Hepatocyte (in vitro differentiated cells): ENCODE measurements around the gene NME3. TPM values are rescaled to one million over a fixed set of nuclear protein-coding genes. Genes with fewer than 3 reads are reported as not detected.

Source experiments
- DNase-seq: peaks from one replicate; pipeline ENCODE4 v3.0.0-alpha.2; 2016; ENCODE audit warnings: low spot score
- H2AFZ ChIP-seq: fragments of 200-600 bp; sonication (generic); 2 replicates; pipeline ENCODE4 v1.6.0; 2016; ENCODE audit warnings: antibody characterized with exemption, mild to moderate bottlenecking
- H3K27ac ChIP-seq: fragments of 200-600 bp; sonication (generic); 2 replicates; pipeline ENCODE4 v1.5.1; 2016; ENCODE audit warnings: mild to moderate bottlenecking
- H3K27me3 ChIP-seq: fragments of 200-600 bp; sonication (generic); 2 replicates; pipeline ENCODE4 v1.6.1; 2016
- H3K36me3 ChIP-seq: fragments of 200-600 bp; sonication (generic); replicated peaks from 2 replicates; pipeline ENCODE4 v1.5.1; 2016; ENCODE audit warnings: low read depth; ENCODE audit not compliant: insufficient read depth
- H3K4me1 ChIP-seq: fragments of 200-600 bp; sonication (generic); 2 replicates; pipeline ENCODE4 v1.5.1; 2016; ENCODE audit warnings: mild to moderate bottlenecking, moderate library complexity; ENCODE audit not compliant: insufficient read depth
- H3K4me2 ChIP-seq: fragments of 200-600 bp; sonication (generic); 2 replicates; pipeline ENCODE4 v1.6.0; 2016
- H3K4me3 ChIP-seq: fragments of 200-600 bp; sonication (generic); 2 replicates; pipeline ENCODE4 v1.5.1; 2016; ENCODE audit warnings: mild to moderate bottlenecking
- H3K79me2 ChIP-seq: fragments of 200-600 bp; sonication (generic); 2 replicates; pipeline ENCODE4 v1.6.0; 2017; ENCODE audit warnings: mild to moderate bottlenecking
- H3K9me2 ChIP-seq: fragments of 200-600 bp; sonication (generic); replicated peaks from 2 replicates; pipeline ENCODE4 v1.6.0; 2017; ENCODE audit warnings: mild to moderate bottlenecking; ENCODE audit not compliant: insufficient read depth
- H3K9me3 ChIP-seq: fragments of 200-600 bp; sonication (generic); 2 replicates; pipeline ENCODE4 v1.5.1; 2016; ENCODE audit warnings: low read depth, mild to moderate bottlenecking
- H4K20me1 ChIP-seq: fragments of 200-600 bp; sonication (generic); 2 replicates; pipeline ENCODE4 v1.6.0; 2016; ENCODE audit warnings: mild to moderate bottlenecking; ENCODE audit not compliant: insufficient read depth, poor library complexity, severe bottlenecking
- CTCF ChIP-seq: fragments of 200-600 bp; sonication (generic); IDR thresholded peaks from 2 replicates; pipeline ENCODE4 v1.5.1; 2016; ENCODE audit warnings: antibody characterized with exemption, mild to moderate bottlenecking; ENCODE audit not compliant: poor library complexity
- EZH2 ChIP-seq: fragments of 200-600 bp; sonication (generic); IDR thresholded peaks from 2 replicates; pipeline ENCODE4 v1.6.1; 2016; ENCODE audit warnings: antibody characterized with exemption, mild to moderate bottlenecking, borderline replicate concordance
- EZH2phosphoT487 ChIP-seq: fragments of 200-600 bp; sonication (generic); IDR thresholded peaks from one replicate; pipeline ENCODE4 v1.6.1; 2018; ENCODE audit warnings: antibody characterized with exemption, mild to moderate bottlenecking, low read depth, moderate library complexity; ENCODE audit not compliant: unreplicated experiment, severe bottlenecking
- WGBS: methylation state at CpG from one replicate; pipeline ENCODE4 v1.1.6; 2016; ENCODE audit warnings: low lambda C conversion rate; ENCODE audit errors: missing lambda C conversion rate; 5-methylcytosine and 5-hydroxymethylcytosine counted together
- polyA plus RNA-seq: library from polyadenylated mRNA; unstranded; fragments of >200 nt; fragmentation: Nextera tagmentation; extraction: Ambion mirVana; gene quantifications from 2 replicates; pipeline ENCODE4 v1.2.1, GENCODE V29; 2016
- total RNA-seq: library from RNA; depleted of rRNA; stranded (reverse); fragments of >200 nt; gene quantifications from 2 replicates; pipeline ENCODE4 v1.2.3, GENCODE V29; 2014

Gene NME3
- total and polyA plus RNA-seq, 2 experiments from 2014 or later = 34.8 to 86.6 TPM

GRCh38 chr16:1792836-1793577 lies 21.7 kb upstream of the NME3 start:
- peak; percentile 9 for DNase-seq
- no peak overlapping the region for H3K4me3 ChIP-seq
- no peaks in the 10 kb centered on the region for H3K79me2 ChIP-seq
- 95% methylated on average over 28 of the region's 33 CpGs for WGBS
- H3K4me2 ChIP-seq = peak overlapping the region; percentile 30
- no peak overlapping the region for H3K27ac ChIP-seq
- peaks cover 14% of the 10 kb centered on the region for H3K4me1 ChIP-seq
- no peaks in the 10 kb centered on the region for H4K20me1 ChIP-seq
- H3K9me2 ChIP-seq = no peaks in the 10 kb centered on the region
- TF ChIP-seq EZH2phosphoT487 (no peak), CTCF (no peak), EZH2 (no peak)
- no peak overlapping the region for H2AFZ ChIP-seq
- H3K9me3 ChIP-seq = no peaks in the 10 kb centered on the region
- H3K36me3 ChIP-seq = no peaks in the 10 kb centered on the region
- no peaks in the 10 kb centered on the region for H3K27me3 ChIP-seq

- H3K79me2 ChIP-seq = no peaks in the 10 kb centered on the region
- H3K9me3 ChIP-seq = no peaks in the 10 kb centered on the region
- peak; percentile 6 for DNase-seq
- H3K27me3 ChIP-seq = no peaks in the 10 kb centered on the region
- H3K36me3 ChIP-seq = no peaks in the 10 kb centered on the region
- H4K20me1 ChIP-seq = no peaks in the 10 kb centered on the region
- no peak overlapping the region for H3K27ac ChIP-seq
- H3K4me1 ChIP-seq = peaks cover 14% of the 10 kb centered on the region
- no peak overlapping the region for H2AFZ ChIP-seq
- H3K4me3 ChIP-seq = no peak overlapping the region
- 95% methylated on average over 52 of the region's 59 CpGs for WGBS
- no peak overlapping the region for H3K4me2 ChIP-seq
- H3K9me2 ChIP-seq = no peaks in the 10 kb centered on the region
- TF ChIP-seq EZH2 (no peak), EZH2phosphoT487 (no peak), CTCF (no peak)
Measured at GRCh38 chr16:1791943-1792812, 20.8 kb upstream of the NME3 start.

GRCh38 chr16:1791256-1791942 lies 20.1 kb upstream of the NME3 start:
- Histone ChIP-seq H4K20me1 (no peaks in the 10 kb centered on the region), H3K36me3 (no peaks in the 10 kb centered on the region), H3K27ac (no peak overlapping the region), H3K4me3 (no peak overlapping the region), H3K9me3 (no peaks in the 10 kb centered on the region), H2AFZ (no peak overlapping the region), H3K79me2 (peaks cover 6% of the 10 kb centered on the region), H3K9me2 (no peaks in the 10 kb centered on the region), H3K4me1 (peaks cover 14% of the 10 kb centered on the region), H3K4me2 (no peak overlapping the region), H3K27me3 (no peaks in the 10 kb centered on the region)
- TF ChIP-seq EZH2 (no peak), CTCF (no peak), EZH2phosphoT487 (no peak)
- peak; percentile 5 for DNase-seq
- 98% methylated on average over 53 of the region's 53 CpGs for WGBS
